Brain microvascular endothelial cell (primary cell): ENCODE results near the gene FBN1.

Experiments used
- DNase-seq: peaks from one replicate; pipeline ENCODE4 v3.0.0-alpha.2; 2020
- H3K27ac ChIP-seq: fragments of 250-450 bp; sonication (Bioruptor Pico); 2 replicates; pipeline ENCODE4 v1.5.1; 2020; ENCODE audit warnings: mild to moderate bottlenecking, moderate library complexity
- H3K27me3 ChIP-seq: fragments of 250-450 bp; sonication (Bioruptor Pico); replicated peaks from 2 replicates; pipeline ENCODE4 v1.5.1; 2020; ENCODE audit warnings: mild to moderate bottlenecking
- H3K36me3 ChIP-seq: fragments of 250-450 bp; sonication (Bioruptor Pico); replicated peaks from 2 replicates; pipeline ENCODE4 v1.5.1; 2020; ENCODE audit warnings: mild to moderate bottlenecking
- H3K4me3 ChIP-seq: 2 replicates; pipeline ENCODE4 v1.5.1; 2011; ENCODE audit warnings: low read depth, mild to moderate bottlenecking, control low read depth, low read length, moderate library complexity
- in situ Hi-C: cut with HindIII; loops from 2 replicates; pipeline ENCODE4 v1.10.0; 2017; ENCODE audit warnings: low sequenced_read_pairs, low pct_ligation_motif_present
- TF ChIP-seq, protein P1 (sequence below): IDR thresholded peaks from 2 replicates; pipeline ENCODE4 v1.5.1; 2011; ENCODE audit warnings: low read depth, mild to moderate bottlenecking, moderate library complexity, low read length, control low read depth, inconsistent platforms; ENCODE audit errors: missing control alignments

FBN1 gene

DNA sequence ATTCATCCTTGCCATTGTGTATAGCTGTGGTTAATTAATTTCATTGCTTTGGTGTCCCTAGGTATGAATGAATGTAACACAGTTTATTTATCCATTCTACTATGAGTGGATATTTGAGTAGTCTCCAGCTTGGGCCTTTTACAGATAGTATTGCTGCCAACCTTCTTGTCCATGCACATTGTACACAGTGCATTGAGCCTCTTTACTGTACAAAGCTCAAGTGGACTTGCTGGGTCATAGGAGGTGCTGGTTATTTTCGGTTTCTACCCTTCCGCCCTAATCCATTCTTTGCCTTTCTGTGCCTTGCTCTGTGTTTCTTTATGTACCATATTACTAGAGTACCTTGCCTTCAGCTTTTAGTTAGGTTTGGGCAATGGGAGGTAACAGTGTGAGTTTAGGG, 253.6 kb downstream of the FBN1 start:
- in situ Hi-C loops, result no loop called here
- no peak for DNase-seq
- H3K36me3 ChIP-seq, result no peaks in the 10 kb centered on the region
- no peaks in the 10 kb centered on the region for H3K27me3 ChIP-seq
- TF ChIP-seq, protein P1, sequence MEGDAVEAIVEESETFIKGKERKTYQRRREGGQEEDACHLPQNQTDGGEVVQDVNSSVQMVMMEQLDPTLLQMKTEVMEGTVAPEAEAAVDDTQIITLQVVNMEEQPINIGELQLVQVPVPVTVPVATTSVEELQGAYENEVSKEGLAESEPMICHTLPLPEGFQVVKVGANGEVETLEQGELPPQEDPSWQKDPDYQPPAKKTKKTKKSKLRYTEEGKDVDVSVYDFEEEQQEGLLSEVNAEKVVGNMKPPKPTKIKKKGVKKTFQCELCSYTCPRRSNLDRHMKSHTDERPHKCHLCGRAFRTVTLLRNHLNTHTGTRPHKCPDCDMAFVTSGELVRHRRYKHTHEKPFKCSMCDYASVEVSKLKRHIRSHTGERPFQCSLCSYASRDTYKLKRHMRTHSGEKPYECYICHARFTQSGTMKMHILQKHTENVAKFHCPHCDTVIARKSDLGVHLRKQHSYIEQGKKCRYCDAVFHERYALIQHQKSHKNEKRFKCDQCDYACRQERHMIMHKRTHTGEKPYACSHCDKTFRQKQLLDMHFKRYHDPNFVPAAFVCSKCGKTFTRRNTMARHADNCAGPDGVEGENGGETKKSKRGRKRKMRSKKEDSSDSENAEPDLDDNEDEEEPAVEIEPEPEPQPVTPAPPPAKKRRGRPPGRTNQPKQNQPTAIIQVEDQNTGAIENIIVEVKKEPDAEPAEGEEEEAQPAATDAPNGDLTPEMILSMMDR, result no peak
- H3K4me3 ChIP-seq, result no peak overlapping the region
- H3K27ac ChIP-seq, result no peak overlapping the region

DNA sequence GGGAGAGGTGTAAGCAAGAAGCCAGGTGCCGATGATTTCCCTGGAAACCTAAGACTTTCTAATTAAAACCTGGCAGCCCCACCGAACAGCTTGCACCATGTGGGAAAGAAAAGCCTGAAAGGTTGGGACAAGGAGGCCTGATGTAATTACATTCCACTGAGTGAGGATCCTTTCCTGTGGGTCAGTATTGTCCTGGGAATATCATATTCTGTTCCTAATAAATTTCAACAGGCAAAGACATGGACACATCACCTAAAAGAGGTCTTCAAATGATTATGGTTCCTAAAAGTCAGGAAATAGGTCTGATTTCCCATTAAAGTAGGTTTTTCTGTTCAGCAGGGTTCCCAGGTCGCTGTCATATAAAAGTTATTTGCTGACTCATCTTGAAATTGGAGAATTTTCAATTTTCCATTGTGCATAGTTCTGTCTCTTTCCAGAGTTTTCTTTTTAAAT, 255.8 kb downstream of the FBN1 start:
- peak overlapping the region; percentile 72 for H3K27ac ChIP-seq
- no peak overlapping the region for H3K4me3 ChIP-seq
- no peak for DNase-seq
- H3K36me3 ChIP-seq, result no peaks in the 10 kb centered on the region
- in situ Hi-C loops, result no loop called here
- TF ChIP-seq, protein P1, result no peak
- H3K27me3 ChIP-seq, result no peaks in the 10 kb centered on the region

DNA sequence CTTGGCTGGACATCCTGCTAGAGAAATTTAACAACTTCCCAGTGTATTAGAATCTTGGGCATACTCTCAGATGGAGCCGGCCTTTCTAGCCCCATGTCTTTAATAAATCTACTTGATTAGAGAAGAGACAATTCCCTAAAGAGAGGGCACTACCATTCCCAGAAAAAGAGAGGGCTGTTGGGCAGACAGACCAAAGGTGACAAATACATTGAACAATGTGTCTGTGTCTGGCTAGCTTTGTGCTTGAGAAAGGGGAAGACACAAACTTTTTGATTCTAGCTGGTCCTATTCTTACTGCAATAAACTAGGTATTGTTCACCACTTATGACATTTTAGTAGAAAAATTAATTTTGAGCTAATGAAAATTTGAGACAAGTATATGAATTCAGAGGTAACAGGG, 256.6 kb downstream of the FBN1 start:
- TF ChIP-seq, protein P1, result no peak
- no peak for DNase-seq
- no peaks in the 10 kb centered on the region for H3K27me3 ChIP-seq
- H3K36me3 ChIP-seq, result no peaks in the 10 kb centered on the region
- peak overlapping the region; percentile 72 for H3K27ac ChIP-seq
- H3K4me3 ChIP-seq, result no peak overlapping the region
- in situ Hi-C loops, result no loop called here

DNA sequence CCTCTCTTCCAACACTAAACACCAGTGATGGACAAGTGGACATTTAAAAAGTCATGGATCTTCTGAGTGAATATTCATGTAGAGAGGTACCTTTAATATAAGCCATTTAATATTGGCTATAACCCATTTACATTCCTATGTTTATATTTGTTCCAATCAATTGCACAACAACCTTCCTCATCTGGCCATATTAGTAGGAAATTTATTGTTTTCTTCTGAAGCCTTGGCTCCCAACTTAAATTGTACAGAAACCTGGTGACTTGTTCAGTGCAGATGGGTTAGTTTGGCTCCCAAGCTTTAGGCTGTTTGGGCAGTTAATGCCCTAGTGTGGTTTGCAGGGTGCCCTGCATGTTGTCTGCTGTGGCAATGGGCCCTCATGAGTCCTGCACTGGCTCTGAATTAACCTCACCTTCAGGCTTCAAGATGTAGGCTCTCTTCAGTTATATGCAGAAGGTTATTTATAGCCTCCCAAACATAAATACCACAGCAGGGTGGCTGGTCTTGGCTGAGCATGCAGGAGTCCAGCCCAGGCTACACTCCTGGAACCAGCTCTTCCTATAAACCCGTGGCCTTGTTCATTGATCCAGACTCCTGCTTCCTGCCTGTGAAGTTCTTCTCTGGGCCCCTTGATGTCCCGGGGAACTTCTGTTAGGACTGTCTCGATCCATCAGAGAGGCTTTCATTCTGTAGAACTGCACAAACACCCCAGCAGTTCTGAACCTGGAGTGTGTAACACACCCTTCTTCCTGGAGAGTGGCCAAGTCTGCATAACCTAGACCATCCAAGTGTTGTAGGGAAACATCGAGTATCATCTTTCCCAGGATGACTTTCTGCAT, 257.3 kb downstream of the FBN1 start:
- DNase-seq, result no peak
- Histone ChIP-seq H3K27me3 (no peaks in the 10 kb centered on the region), H3K27ac (peak overlapping the region; percentile 72), H3K36me3 (no peaks in the 10 kb centered on the region), H3K4me3 (no peak overlapping the region)
- TF ChIP-seq, protein P1, result no peak
- in situ Hi-C loops, result no loop called here

DNA sequence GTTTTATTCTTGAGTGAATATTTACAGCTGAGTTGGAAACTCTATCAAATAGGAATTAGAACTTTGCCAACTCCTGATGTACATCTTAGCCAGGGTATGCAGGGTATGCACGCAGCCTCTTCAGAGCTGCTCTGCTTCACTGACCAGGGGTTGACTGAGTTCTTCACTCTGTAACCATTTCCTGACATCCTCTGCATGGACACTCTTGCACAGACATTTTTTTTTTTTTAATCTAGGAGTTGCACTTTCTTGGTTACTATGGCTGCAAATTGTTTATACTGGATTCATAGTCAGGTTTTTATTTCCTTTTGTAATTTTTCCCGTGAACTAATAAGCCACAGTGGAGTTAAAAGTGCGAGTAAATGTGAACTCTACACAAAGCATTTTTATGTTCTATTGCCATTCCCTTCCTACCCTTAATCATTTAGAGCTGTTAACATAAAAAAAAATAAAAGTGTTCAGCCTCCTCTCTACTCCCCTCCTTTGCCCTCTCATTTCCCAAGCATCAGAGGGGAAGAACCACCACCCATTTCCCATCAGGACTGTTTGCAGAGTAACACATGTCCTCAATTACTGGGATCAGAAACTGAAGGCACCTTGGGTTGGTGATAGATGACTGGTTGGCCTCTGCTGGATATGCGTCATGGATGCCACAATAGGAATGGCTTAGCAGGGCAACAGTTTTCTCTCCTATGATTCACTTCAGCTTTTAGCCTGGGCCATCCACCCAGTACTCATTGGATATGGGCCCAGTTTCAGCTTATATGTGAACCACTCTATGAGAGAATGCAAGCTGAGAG, 260.3 kb downstream of the FBN1 start:
- in situ Hi-C loops, result no loop called here
- Histone ChIP-seq H3K4me3 (no peak overlapping the region), H3K27me3 (no peaks in the 10 kb centered on the region), H3K36me3 (no peaks in the 10 kb centered on the region), H3K27ac (peak overlapping the region; percentile 22)
- DNase-seq, result peak; percentile 68
- TF ChIP-seq, protein P1, result no peak
